Measurements from ENCODE around the gene YY2.

The YY2 gene

GRCh38 chrX:21875013-21875412, 19.2 kb downstream of the YY2 start:
- DNase-seq, result no peak

GRCh38 chrX:21881881-21882574, 26.2 kb downstream of the YY2 start:
- DNase-seq, result no peak

- no peak for DNase-seq
These were observed 27.5 kb downstream of the YY2 start for GRCh38 chrX:21883258-21883657.

- no peak for DNase-seq
These were observed 29.8 kb downstream of the YY2 start for GRCh38 chrX:21885568-21885967.

DNA sequence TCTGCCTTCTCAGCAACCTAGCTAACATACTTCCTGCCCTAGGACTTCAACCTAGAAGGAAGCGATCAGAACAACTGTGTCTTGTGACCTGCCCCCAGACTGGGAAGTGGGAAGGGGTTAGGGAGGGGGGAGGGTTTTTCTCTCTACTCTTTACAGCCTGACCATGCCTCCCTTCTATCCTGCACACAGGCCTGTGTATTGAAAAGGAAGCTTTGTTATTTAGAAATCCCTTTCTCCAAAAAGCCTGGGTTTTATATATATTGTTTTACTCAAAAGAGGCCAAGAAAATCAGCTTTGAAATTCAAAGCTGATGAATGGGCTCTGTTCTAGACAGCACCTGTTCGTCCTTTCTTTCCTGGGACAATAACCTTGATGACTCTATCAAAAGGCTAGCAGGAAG, 49.5 kb downstream of the YY2 start:
- no peak for DNase-seq

GRCh38 chrX:21905953-21906352, 50.2 kb downstream of the YY2 start:
- no peak for DNase-seq

- DNase-seq, result no peak
These were observed 51.5 kb downstream of the YY2 start for GRCh38 chrX:21907260-21907659.

Measured in stimulated activated CD4-positive, alpha-beta T cell treated with anti-CD3 and anti-CD28 coated beads, Interleukin-4, amount 100 ng/mL, for 1 hour (primary cell).